Chondrocyte (in vitro differentiated cells): ENCODE data around the gene FEZF1. TPM values are rescaled to one million over a fixed set of nuclear protein-coding genes. Genes with fewer than 3 reads are reported as not detected.

Experiments used
- DNase-seq: peaks from one replicate; pipeline ENCODE4 v3.0.0; 2021; ENCODE audit warnings: mixed read lengths, low spot score
- H3K27ac Mint-ChIP-seq: one replicate; pipeline ENCODE4 v1.8.0; 2021; ENCODE audit warnings: mild to moderate bottlenecking, moderate library complexity, mixed read lengths; ENCODE audit not compliant: unreplicated experiment
- H3K27me3 Mint-ChIP-seq: 2 replicates; pipeline ENCODE4 v1.8.0; 2021; ENCODE audit warnings: low read depth, mixed read lengths
- H3K36me3 Mint-ChIP-seq: 2 replicates; pipeline ENCODE4 v1.8.0; 2021; ENCODE audit warnings: low read depth, mixed read lengths
- H3K4me1 Mint-ChIP-seq: 2 replicates; pipeline ENCODE4 v1.8.0; 2021; ENCODE audit warnings: low read depth, mild to moderate bottlenecking, mixed read lengths
- H3K4me3 Mint-ChIP-seq: one replicate; pipeline ENCODE4 v1.8.0; 2021; ENCODE audit warnings: mild to moderate bottlenecking, moderate library complexity, mixed read lengths; ENCODE audit not compliant: unreplicated experiment
- H3K9me3 Mint-ChIP-seq: 2 replicates; pipeline ENCODE4 v1.8.0; 2021; ENCODE audit warnings: low read depth, mixed read lengths
- long read RNA-seq: library from polyadenylated mRNA; stranded (forward); transcript quantifications from one replicate; pipeline ENCODE4 v2.0.0, GENCODE V29; 2021
- total RNA-seq: library from RNA; stranded (reverse); gene quantifications from 3 replicates; pipeline ENCODE4 v1.2.1, GENCODE V29; 2021
- TF ChIP-seq, protein P1 (sequence below): fragments of 200-600 bp; sonication (generic); IDR thresholded peaks from 2 replicates; pipeline ENCODE4 v1.5.0; 2021; ENCODE audit warnings: antibody characterized with exemption, mild to moderate bottlenecking, moderate library complexity

Gene FEZF1
- total RNA-seq = not detected in 3 replicates
- long read RNA-seq = 0 reads

DNA sequence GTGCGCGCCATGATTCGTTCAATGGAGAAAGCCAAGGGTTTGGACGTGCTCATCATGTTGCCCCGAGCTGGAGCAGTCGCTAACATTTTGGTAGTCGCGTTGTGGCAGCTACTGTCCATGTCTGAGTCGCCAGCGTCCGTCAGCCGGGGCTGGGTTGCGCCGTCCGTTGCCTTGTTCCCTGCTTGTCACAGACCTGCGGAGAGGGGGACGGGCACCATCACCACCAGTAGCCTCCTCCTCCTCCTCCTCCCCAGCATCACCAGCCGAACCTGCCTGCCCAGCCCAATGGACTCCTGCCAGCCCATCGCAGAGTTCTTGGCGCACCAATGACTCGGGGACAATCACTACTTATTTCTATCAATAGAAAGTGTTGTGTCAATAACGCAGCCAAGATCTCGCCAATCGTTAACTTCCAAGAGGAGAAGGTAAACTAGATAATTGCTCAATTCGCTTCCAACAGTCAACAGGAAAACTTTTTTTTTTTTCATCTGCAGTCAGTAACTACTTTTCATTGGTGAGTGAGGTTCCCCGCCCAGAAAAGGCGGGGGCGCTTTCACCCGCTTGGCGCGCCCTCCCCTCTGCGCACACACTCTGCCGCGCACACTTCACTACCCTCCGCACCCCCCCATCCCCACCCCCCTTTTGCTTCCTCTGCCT is at the start of gene FEZF1:
FEZF1 (minus strand) TSS at position 432 of the 657 bp plus-strand sequence; CDS start at position 119, 313 bp downstream.
- H3K36me3 Mint-ChIP-seq = peaks cover 2% of the 10 kb centered on the region
- peaks cover 87% of the 10 kb centered on the region for H3K27me3 Mint-ChIP-seq
- TF ChIP-seq, protein P1, sequence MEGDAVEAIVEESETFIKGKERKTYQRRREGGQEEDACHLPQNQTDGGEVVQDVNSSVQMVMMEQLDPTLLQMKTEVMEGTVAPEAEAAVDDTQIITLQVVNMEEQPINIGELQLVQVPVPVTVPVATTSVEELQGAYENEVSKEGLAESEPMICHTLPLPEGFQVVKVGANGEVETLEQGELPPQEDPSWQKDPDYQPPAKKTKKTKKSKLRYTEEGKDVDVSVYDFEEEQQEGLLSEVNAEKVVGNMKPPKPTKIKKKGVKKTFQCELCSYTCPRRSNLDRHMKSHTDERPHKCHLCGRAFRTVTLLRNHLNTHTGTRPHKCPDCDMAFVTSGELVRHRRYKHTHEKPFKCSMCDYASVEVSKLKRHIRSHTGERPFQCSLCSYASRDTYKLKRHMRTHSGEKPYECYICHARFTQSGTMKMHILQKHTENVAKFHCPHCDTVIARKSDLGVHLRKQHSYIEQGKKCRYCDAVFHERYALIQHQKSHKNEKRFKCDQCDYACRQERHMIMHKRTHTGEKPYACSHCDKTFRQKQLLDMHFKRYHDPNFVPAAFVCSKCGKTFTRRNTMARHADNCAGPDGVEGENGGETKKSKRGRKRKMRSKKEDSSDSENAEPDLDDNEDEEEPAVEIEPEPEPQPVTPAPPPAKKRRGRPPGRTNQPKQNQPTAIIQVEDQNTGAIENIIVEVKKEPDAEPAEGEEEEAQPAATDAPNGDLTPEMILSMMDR = no peak
- DNase-seq = peak; percentile 84
- H3K4me3 Mint-ChIP-seq = peak within 1 kb of the TSS; percentile 49
- no peaks in the 10 kb centered on the region for H3K9me3 Mint-ChIP-seq
- H3K27ac Mint-ChIP-seq = no peak within 1 kb of the TSS
- H3K4me1 Mint-ChIP-seq = peaks cover 24% of the 10 kb centered on the region

DNA sequence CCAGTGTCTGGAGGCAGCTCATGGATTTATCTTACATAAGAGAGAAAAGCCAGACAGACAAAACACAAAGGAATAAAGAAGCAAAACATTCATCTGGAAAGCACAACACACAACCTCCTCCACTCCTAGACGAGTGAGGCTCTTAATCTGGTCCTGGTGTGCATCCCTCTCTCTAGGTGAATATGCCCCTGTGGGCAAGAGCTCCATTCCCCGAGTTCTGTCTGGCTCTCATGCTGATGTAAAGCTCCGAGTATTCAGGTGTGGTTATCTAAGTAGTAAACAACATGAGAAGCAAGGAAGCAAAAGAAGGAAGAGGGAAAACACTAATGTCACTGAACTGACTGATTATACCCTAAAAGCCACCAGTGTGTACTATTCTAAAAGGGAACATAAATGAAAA is 47.9 kb upstream of the FEZF1 start:
- DNase-seq = no peak
- H3K27me3 Mint-ChIP-seq = peaks cover 34% of the 10 kb centered on the region

DNA sequence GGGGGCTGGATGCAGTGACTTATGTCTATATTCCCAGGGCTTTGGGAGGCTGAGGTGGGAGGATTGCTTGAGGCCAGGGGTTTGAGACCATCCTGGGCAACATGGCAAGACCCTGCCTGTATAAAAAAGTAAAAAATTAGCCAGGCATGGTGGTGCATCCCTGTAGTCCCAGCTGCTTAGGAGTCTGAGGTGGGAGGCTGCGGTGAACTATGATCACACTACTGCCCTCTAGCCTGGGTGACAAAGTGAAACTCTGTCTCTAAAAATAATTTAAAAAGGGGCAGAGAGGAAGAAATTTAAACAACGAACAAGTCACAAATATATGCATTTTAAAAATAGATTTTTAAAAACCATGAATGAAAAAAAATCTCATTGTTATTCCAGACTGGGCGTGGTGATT is 46.2 kb upstream of the FEZF1 start:
- no peaks in the 10 kb centered on the region for H3K9me3 Mint-ChIP-seq

More for the DNA sequence above, 47.9 kb upstream of the FEZF1 start:
- Mint-ChIP-seq H3K9me3 (no peaks in the 10 kb centered on the region), H3K27ac (no peak overlapping the region), H3K36me3 (no peaks in the 10 kb centered on the region), H3K4me3 (no peak overlapping the region), H3K4me1 (no peaks in the 10 kb centered on the region)
- TF ChIP-seq, protein P1 = no peak

DNA sequence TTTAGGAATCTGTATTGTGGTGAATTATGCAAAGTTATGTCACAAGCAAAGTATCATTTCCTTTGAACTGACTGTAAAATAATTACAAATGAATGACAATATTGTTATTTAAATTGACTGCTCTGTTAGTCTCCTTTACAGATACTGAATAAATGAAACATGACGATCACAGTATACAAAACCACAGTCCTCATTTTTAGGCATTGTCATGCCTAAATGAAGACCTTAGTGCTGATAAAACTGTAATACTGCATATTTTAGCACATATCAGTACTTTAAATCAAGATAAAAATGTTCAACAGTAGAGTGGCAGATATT is 39.7 kb upstream of the FEZF1 start:
- no peak overlapping the region for H3K4me3 Mint-ChIP-seq
- no peaks in the 10 kb centered on the region for H3K36me3 Mint-ChIP-seq
- H3K4me1 Mint-ChIP-seq = no peaks in the 10 kb centered on the region
- H3K27ac Mint-ChIP-seq = no peak overlapping the region
- TF ChIP-seq, protein P1 = no peak
- peaks cover 10% of the 10 kb centered on the region for H3K27me3 Mint-ChIP-seq
- DNase-seq = no peak
- no peaks in the 10 kb centered on the region for H3K9me3 Mint-ChIP-seq

More for the DNA sequence above, 46.2 kb upstream of the FEZF1 start:
- TF ChIP-seq, protein P1 = no peak
- H3K27me3 Mint-ChIP-seq = peaks cover 28% of the 10 kb centered on the region
- no peaks in the 10 kb centered on the region for H3K4me1 Mint-ChIP-seq
- no peak overlapping the region for H3K4me3 Mint-ChIP-seq
- no peak for DNase-seq
- H3K27ac Mint-ChIP-seq = no peak overlapping the region
- H3K36me3 Mint-ChIP-seq = no peaks in the 10 kb centered on the region

DNA sequence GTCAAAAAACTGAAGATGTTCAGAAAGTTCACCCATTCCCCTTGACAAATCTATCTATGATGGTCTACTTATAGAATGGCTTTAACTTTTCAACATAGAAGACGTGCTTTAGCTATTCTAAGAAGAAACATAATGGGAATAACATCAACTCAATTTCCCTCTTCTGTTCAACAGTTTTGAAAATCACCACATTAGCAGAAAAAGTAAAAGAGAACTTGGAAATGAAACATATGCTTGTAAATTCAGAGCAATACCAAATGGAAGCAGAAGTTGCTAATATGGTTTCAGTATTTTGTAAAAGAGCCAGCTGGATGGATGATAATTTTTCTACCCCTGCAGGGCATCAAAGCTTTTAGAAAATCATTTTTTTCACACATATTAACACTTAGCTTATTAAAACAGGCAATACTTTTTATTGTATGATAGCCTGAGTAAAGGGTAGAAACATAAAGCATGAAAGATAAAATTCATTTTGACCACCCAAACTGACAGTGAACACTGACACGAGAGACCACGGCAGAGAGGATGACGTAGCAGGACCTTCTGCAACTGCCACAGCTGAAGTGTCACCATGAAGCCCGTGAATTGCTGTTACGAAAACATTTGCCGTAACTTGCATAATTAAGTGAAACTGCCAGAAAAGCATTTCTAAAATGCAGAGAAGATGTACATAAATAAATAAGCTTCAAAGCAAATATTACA is 39.2 kb upstream of the FEZF1 start:
- no peak overlapping the region for H3K4me3 Mint-ChIP-seq
- no peaks in the 10 kb centered on the region for H3K9me3 Mint-ChIP-seq
- no peaks in the 10 kb centered on the region for H3K4me1 Mint-ChIP-seq
- TF ChIP-seq, protein P1 = no peak
- DNase-seq = no peak
- no peaks in the 10 kb centered on the region for H3K36me3 Mint-ChIP-seq
- no peak overlapping the region for H3K27ac Mint-ChIP-seq
- peaks cover 9% of the 10 kb centered on the region for H3K27me3 Mint-ChIP-seq
